SJCRH30 (cell line): ENCODE data around the gene MAPK8IP2. TPM values are rescaled to one million over a fixed set of nuclear protein-coding genes. Genes with fewer than 3 reads are reported as not detected.
"Not testable (repeated sequence)": the region's sequence is repeated elsewhere in the genome, so short reads cannot be mapped to it uniquely, and the experiment has no call there.

Experiments
- DNase-seq, 2 experiments: peaks; one replicate each; pipeline ENCODE4 v3.0.0-alpha.2; 2015 to 2020
- H3K27ac ChIP-seq: fragments of 250-450 bp; sonication (Bioruptor Pico); 2 replicates; pipeline ENCODE4 v1.5.1; 2020; ENCODE audit warnings: mild to moderate bottlenecking, moderate library complexity
- H3K27me3 ChIP-seq: fragments of 250-450 bp; sonication (Bioruptor Pico); 2 replicates; pipeline ENCODE4 v1.5.1; 2020; ENCODE audit warnings: mild to moderate bottlenecking, moderate library complexity
- H3K36me3 ChIP-seq: fragments of 250-450 bp; sonication (Bioruptor Pico); 2 replicates; pipeline ENCODE4 v1.5.1; 2020; ENCODE audit warnings: mild to moderate bottlenecking, moderate library complexity
- H3K4me1 ChIP-seq: fragments of 250-450 bp; sonication (Bioruptor Pico); 2 replicates; pipeline ENCODE4 v1.5.1; 2020; ENCODE audit warnings: mild to moderate bottlenecking, moderate library complexity
- H3K4me3 ChIP-seq: fragments of 250-450 bp; sonication (Bioruptor Pico); 2 replicates; pipeline ENCODE4 v1.5.1; 2020; ENCODE audit warnings: mild to moderate bottlenecking, moderate library complexity
- H3K9me3 ChIP-seq: fragments of 250-450 bp; sonication (Bioruptor Pico); replicated peaks from 2 replicates; pipeline ENCODE4 v1.5.1; 2020; ENCODE audit warnings: mild to moderate bottlenecking, moderate library complexity
- total RNA-seq: library from RNA; depleted of rRNA; stranded (reverse); fragments of >200 nt; shearing (Covaris generic); gene quantifications from 2 replicates; pipeline ENCODE4 v1.2.3, GENCODE V29; 2014

The MAPK8IP2 gene
- total RNA-seq, 1 experiment from 2014 or later: 0.99 TPM

- no peak overlapping the region for H3K4me3 ChIP-seq
- DNase-seq: no peak
These were observed 525 bp downstream of the MAPK8IP2 start for GRCh38 chr22:50600967-50601668.

GRCh38 chr22:50601669-50602337 lies 1.2 kb downstream of the MAPK8IP2 start:
- Histone ChIP-seq H3K36me3 (no peaks in the 10 kb centered on the region), H3K4me1 (peaks cover 4% of the 10 kb centered on the region; the same call in 1 of the 2 replicates), H3K27ac (no peak overlapping the region), H3K4me3 (no peak overlapping the region), H3K9me3 (0 out of 2 replicates have a peak, but pooled peaks cover 3% of the 10 kb centered on the region), H3K27me3 (peaks cover 3% of the 10 kb centered on the region)
- DNase-seq: no peak

More at GRCh38 chr22:50600967-50601668, 525 bp downstream of the MAPK8IP2 start:
- 0 out of 2 replicates have a peak, but pooled peaks cover 3% of the 10 kb centered on the region for H3K9me3 ChIP-seq
- no peaks in the 10 kb centered on the region for H3K36me3 ChIP-seq
- no peak overlapping the region for H3K27ac ChIP-seq
- peaks cover 3% of the 10 kb centered on the region; the same call in 1 of the 2 replicates for H3K27me3 ChIP-seq
- peaks cover 4% of the 10 kb centered on the region; the same call in 1 of the 2 replicates for H3K4me1 ChIP-seq

GRCh38 chr22:50602338-50602700 lies 1.7 kb downstream of the MAPK8IP2 start:
- 0 out of 2 replicates have a peak, but pooled peaks cover 3% of the 10 kb centered on the region for H3K9me3 ChIP-seq
- no peaks in the 10 kb centered on the region for H3K36me3 ChIP-seq
- peak in 1 of 2 experiments; percentile 29 for DNase-seq
- peaks cover 4% of the 10 kb centered on the region; the same call in 1 of the 2 replicates for H3K4me1 ChIP-seq
- H3K27ac ChIP-seq: no peak overlapping the region
- H3K27me3 ChIP-seq: peaks cover 9% of the 10 kb centered on the region
- H3K4me3 ChIP-seq: no peak overlapping the region

- Histone ChIP-seq H3K4me3 (no peak overlapping the region), H3K27me3 (peaks cover 11% of the 10 kb centered on the region), H3K4me1 (peaks cover 4% of the 10 kb centered on the region; the same call in 1 of the 2 replicates), H3K9me3 (0 out of 2 replicates have a peak, but pooled peaks cover 3% of the 10 kb centered on the region), H3K36me3 (no peaks in the 10 kb centered on the region), H3K27ac (no peak overlapping the region)
- DNase-seq: no peak
These were observed 3.1 kb downstream of the MAPK8IP2 start for GRCh38 chr22:50603511-50604255.

- H3K27me3 ChIP-seq: peaks cover 11% of the 10 kb centered on the region
These were observed 3.8 kb downstream of the MAPK8IP2 start for GRCh38 chr22:50604256-50605001.

GRCh38 chr22:50605002-50605612 lies 4.5 kb downstream of the MAPK8IP2 start:
- no peak overlapping the region for H3K27ac ChIP-seq
- 0 out of 2 replicates have a peak, but pooled peaks cover 3% of the 10 kb centered on the region for H3K9me3 ChIP-seq
- H3K4me3 ChIP-seq: no peak overlapping the region
- no peak for DNase-seq
- H3K4me1 ChIP-seq: peaks cover 4% of the 10 kb centered on the region; the same call in 1 of the 2 replicates
- peaks cover 11% of the 10 kb centered on the region for H3K27me3 ChIP-seq
- no peaks in the 10 kb centered on the region for H3K36me3 ChIP-seq

More at GRCh38 chr22:50604256-50605001, 3.8 kb downstream of the MAPK8IP2 start:
- Histone ChIP-seq H3K36me3 (no peaks in the 10 kb centered on the region), H3K4me3 (no peak overlapping the region), H3K27ac (no peak overlapping the region), H3K9me3 (0 out of 2 replicates have a peak, but pooled peaks cover 3% of the 10 kb centered on the region), H3K4me1 (peaks cover 4% of the 10 kb centered on the region; the same call in 1 of the 2 replicates)
- DNase-seq: no peak

GRCh38 chr22:50605613-50606074 lies 5.1 kb downstream of the MAPK8IP2 start:
- Histone ChIP-seq H3K4me3 (no peak overlapping the region), H3K9me3 (0 out of 2 replicates have a peak, but pooled peaks cover 3% of the 10 kb centered on the region), H3K27ac (no peak overlapping the region), H3K27me3 (peaks cover 15% of the 10 kb centered on the region), H3K36me3 (no peaks in the 10 kb centered on the region), H3K4me1 (peaks cover 4% of the 10 kb centered on the region; the same call in 1 of the 2 replicates)
- DNase-seq: no peak

- Histone ChIP-seq H3K9me3 (0 out of 2 replicates have a peak, but pooled peaks cover 3% of the 10 kb centered on the region), H3K27me3 (peaks cover 22% of the 10 kb centered on the region)
- DNase-seq: no peak
These were observed 5.8 kb downstream of the MAPK8IP2 start for GRCh38 chr22:50606165-50606945.

GRCh38 chr22:50606946-50607658 lies 6.5 kb downstream of the MAPK8IP2 start:
- no peaks in the 10 kb centered on the region for H3K36me3 ChIP-seq
- no peaks in the 10 kb centered on the region for H3K9me3 ChIP-seq
- DNase-seq: no peak
- 0 out of 2 replicates have a peak, but pooled peaks cover 3% of the 10 kb centered on the region for H3K4me1 ChIP-seq
- H3K27me3 ChIP-seq: peaks cover 25% of the 10 kb centered on the region
- H3K4me3 ChIP-seq: no peak overlapping the region
- no peak overlapping the region for H3K27ac ChIP-seq

More at GRCh38 chr22:50606165-50606945, 5.8 kb downstream of the MAPK8IP2 start:
- Histone ChIP-seq H3K4me1 (peaks cover 4% of the 10 kb centered on the region; the same call in 1 of the 2 replicates), H3K27ac (no peak overlapping the region), H3K4me3 (no peak overlapping the region), H3K36me3 (no peaks in the 10 kb centered on the region)

- no peak overlapping the region for H3K27ac ChIP-seq
- peaks cover 25% of the 10 kb centered on the region for H3K27me3 ChIP-seq
- H3K36me3 ChIP-seq: no peaks in the 10 kb centered on the region
- H3K4me3 ChIP-seq: no peak overlapping the region
- DNase-seq: no peak
- H3K4me1 ChIP-seq: no peaks in the 10 kb centered on the region
- H3K9me3 ChIP-seq: no peaks in the 10 kb centered on the region
These were observed 7.0 kb downstream of the MAPK8IP2 start for GRCh38 chr22:50607659-50608020.

- H3K27me3 ChIP-seq: peaks cover 25% of the 10 kb centered on the region
- not testable (repeated sequence) for H3K4me1 ChIP-seq, H3K27ac ChIP-seq, H3K4me3 ChIP-seq, DNase-seq, H3K9me3 ChIP-seq, H3K36me3 ChIP-seq
These were observed 7.7 kb downstream of the MAPK8IP2 start for GRCh38 chr22:50608058-50608840.

GRCh38 chr22:50608996-50609395 lies 8.4 kb downstream of the MAPK8IP2 start:
- no peak overlapping the region for H3K4me3 ChIP-seq
- H3K27ac ChIP-seq: no peak overlapping the region
- H3K36me3 ChIP-seq: no peaks in the 10 kb centered on the region
- peaks cover 25% of the 10 kb centered on the region for H3K27me3 ChIP-seq
- no peak for DNase-seq
- no peaks in the 10 kb centered on the region for H3K9me3 ChIP-seq
- no peaks in the 10 kb centered on the region for H3K4me1 ChIP-seq
